HepG2 (cell line): ENCODE results near the gene SOX5. TPM values are rescaled to one million over a fixed set of nuclear protein-coding genes. Genes with fewer than 3 reads are reported as not detected.
A peak's percentile ranks its signal among the peaks of the same experiment; 100 is the strongest.

Source experiments
- ASH2L ChIP-seq: fragments of 300-600, 200-600 bp; sonication (generic); IDR thresholded peaks from 2 replicates; pipeline ENCODE4 v1.7.0; 2017; ENCODE audit warnings: low read depth, mild to moderate bottlenecking, moderate library complexity, mixed read lengths, low read length; ENCODE audit not compliant: insufficient read length
- DMAP1 ChIP-seq: IDR thresholded peaks from 2 replicates; pipeline ENCODE4 v1.6.1; 2016
- FOXJ3 ChIP-seq: sonication (generic); formaldehyde crosslinking; IDR thresholded peaks from 2 replicates; pipeline ENCODE4 v1.4.0; 2020; ENCODE audit warnings: missing genetic modification reagents, mild to moderate bottlenecking, borderline replicate concordance
- FOXP1 ChIP-seq, 2 experiments: fragments of 450-650 bp in 1 of 2; IDR thresholded peaks; 2 replicates each; pipeline ENCODE4 v1.6.1; 2017 to 2018; ENCODE audit warnings: antibody characterized with exemption in 1 of 2
- HMG20B ChIP-seq: conservative IDR thresholded peaks from 2 replicates; pipeline ENCODE4 v1.6.1; 2016; ENCODE audit warnings: missing genetic modification reagents, missing compliant biosample characterization
- HNF1B ChIP-seq: sonication (generic); formaldehyde crosslinking; IDR thresholded peaks from 2 replicates; pipeline ENCODE4 v1.5.1; 2020; ENCODE audit warnings: mild to moderate bottlenecking, moderate library complexity, missing genetic modification reagents
- HOXA5 ChIP-seq: sonication (generic); formaldehyde crosslinking; IDR thresholded peaks from 2 replicates; pipeline ENCODE4 v1.4.0; 2020; ENCODE audit warnings: missing genetic modification reagents
- MEF2D ChIP-seq: sonication (generic); formaldehyde crosslinking; IDR thresholded peaks from 2 replicates; pipeline ENCODE4 v1.5.1; 2020; ENCODE audit warnings: mild to moderate bottlenecking, missing genetic modification reagents
- PAXIP1 ChIP-seq: sonication (generic); formaldehyde crosslinking; conservative IDR thresholded peaks from 2 replicates; pipeline ENCODE4 v1.4.0; 2020; ENCODE audit warnings: mild to moderate bottlenecking, missing genetic modification reagents, moderate library complexity
- RBFOX2 ChIP-seq: fragments of 200-400 bp; formaldehyde crosslinking; IDR thresholded peaks from 2 replicates; pipeline ENCODE4 v1.6.1; 2017; ENCODE audit warnings: low read depth, mild to moderate bottlenecking, low read length
- SOX13 ChIP-seq, 3 experiments: fragments of 450-650 bp in 1 of 3; sonication (generic) in 1 of 3; formaldehyde crosslinking in 1 of 3; IDR thresholded peaks in 2 of 3; conservative IDR thresholded peaks in 1 of 3; 2 replicates each; pipeline versions ENCODE4 v1.5.0 to v1.6.1; 2016 to 2020; ENCODE audit warnings: antibody characterized with exemption in 1 of 3, mild to moderate bottlenecking in 1 of 3, missing compliant biosample characterization in 1 of 3, missing genetic modification reagents in 1 of 3, moderate library complexity in 1 of 3
- SOX5 ChIP-seq: IDR thresholded peaks from 2 replicates; pipeline ENCODE4 v1.6.1; 2016; ENCODE audit warnings: borderline replicate concordance
- TCF7L2 ChIP-seq: IDR thresholded peaks from 2 replicates; pipeline ENCODE4 v1.6.1; 2011; ENCODE audit warnings: mild to moderate bottlenecking, low read depth, low read length, moderate library complexity
- ZNF331 ChIP-seq: sonication (generic); formaldehyde crosslinking; IDR thresholded peaks from 2 replicates; pipeline ENCODE4 v1.4.0; 2020; ENCODE audit warnings: missing genetic modification reagents
- ZNF558 ChIP-seq: sonication (generic); formaldehyde crosslinking; IDR thresholded peaks from 2 replicates; pipeline ENCODE4 v1.9.0; 2022; ENCODE audit warnings: mild to moderate bottlenecking, missing genetic modification reagents, borderline replicate concordance
- polyA plus RNA-seq, 8 experiments: library from polyadenylated mRNA; depleted of rRNA in 3 of 8; stranded (reverse) in 7 of 8; unstranded in 1 of 8; fragments of >200 nt; fragmentation: Illumina TruSeq in 4 of 8; extraction: Trizol in 4 of 8; gene quantifications; 2 replicates each; pipeline versions ENCODE4 v1.2.1 to v1.2.3, GENCODE V29; 2011 to 2016; ENCODE audit warnings: low read depth in 4 of 8, missing spikeins in 1 of 8, mixed read lengths in 1 of 8; ENCODE audit not compliant: insufficient read depth in 1 of 8
- total RNA-seq, 5 experiments: library from RNA; depleted of rRNA; stranded (reverse); fragments of >200 nt; fragmentation: Illumina TruSeq; extraction: Trizol; gene quantifications; 2 replicates each; pipeline ENCODE4 v1.2.3, GENCODE V29; 2016; ENCODE audit warnings: low read depth in 1 of 5
- TF ChIP-seq, protein P1 (sequence below): IDR thresholded peaks from 2 replicates; pipeline ENCODE4 v1.6.1; 2016; ENCODE audit warnings: missing compliant biosample characterization, missing genetic modification reagents, borderline replicate concordance
- TF ChIP-seq, protein P2 (sequence below): sonication (generic); formaldehyde crosslinking; IDR thresholded peaks from 2 replicates; pipeline ENCODE4 v1.5.0; 2020; ENCODE audit warnings: missing genetic modification reagents
- TF ChIP-seq, protein P3 (sequence below): sonication (generic); formaldehyde crosslinking; IDR thresholded peaks from 2 replicates; pipeline ENCODE4 v1.5.0; 2020; ENCODE audit warnings: missing genetic modification reagents

The SOX5 gene
- total and polyA plus RNA-seq, 2 of the 13 experiments (the other 11 are each of a cell fraction or from before 2014, with no cell fraction given) = 18.5 to 76.4 TPM

DNA sequence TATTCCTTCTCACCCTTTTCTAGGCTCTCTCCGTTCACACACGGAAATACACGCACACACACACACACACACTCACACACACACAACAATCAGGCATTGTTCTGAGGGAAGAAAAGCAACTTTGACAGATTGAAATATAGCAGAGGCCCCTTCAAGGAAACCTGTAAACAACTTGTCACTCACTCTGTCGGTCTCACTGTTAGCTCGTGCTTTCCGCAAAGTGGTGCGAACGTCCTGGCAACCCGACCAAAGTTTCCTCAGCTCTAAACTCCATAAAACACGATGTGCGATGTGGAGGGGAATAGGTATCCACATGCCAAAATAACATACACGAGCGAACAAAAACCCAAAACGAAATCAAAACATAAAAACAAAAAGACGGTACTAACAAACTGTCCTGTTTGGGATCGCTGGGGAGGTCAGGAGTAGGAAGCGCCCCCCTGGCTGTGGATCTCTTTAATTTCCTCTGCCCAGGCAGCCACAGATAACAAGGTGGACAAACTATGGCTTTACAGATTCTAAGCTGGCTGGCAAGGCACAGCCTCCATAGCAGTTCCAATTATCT, 822 bp upstream of the SOX5 start (continued):
- TF ChIP-seq PAXIP1 (CRISPR knock-in tag) (no peak), HNF1B (CRISPR knock-in tag) (peak; percentile 31; the same call in 1 of the 2 replicates), SOX13 (IDR thresholded peaks at IDR 0.05) (0 out of 2 replicates have a peak, but pooled peaks have one; percentile 42), SOX13 (CRISPR knock-in tag; conservative IDR thresholded peaks at IDR 0.05 in 1 of 2, IDR thresholded peaks at IDR 0.05 in 1 of 2) (peak in 1 of 2 experiments; percentile 58; a peak in 1 of 4 replicates), ASH2L (peak; percentile 88), SOX5 (CRISPR knock-in tag) (peak; percentile 62; the same call in 1 of the 2 replicates), HOXA5 (CRISPR knock-in tag) (0 out of 2 replicates have a peak, but pooled peaks have one; percentile 27), RBFOX2 (0 out of 2 replicates have a peak, but pooled peaks have one; percentile 18), HMG20B (CRISPR knock-in tag) (0 out of 2 replicates have a peak, but pooled peaks have one; percentile 23), DMAP1 (CRISPR knock-in tag) (peak; percentile 19; the same call in 1 of the 2 replicates), FOXJ3 (CRISPR knock-in tag) (0 out of 2 replicates have a peak, but pooled peaks have one; percentile 35), ZNF558 (CRISPR knock-in tag) (0 out of 2 replicates have a peak, but pooled peaks have one; percentile 37), ZNF331 (0 out of 2 replicates have a peak, but pooled peaks have one; percentile 13), FOXP1 (IDR thresholded peaks at IDR 0.05) (no peak), FOXP1 (CRISPR knock-in tag; IDR thresholded peaks at IDR 0.05) (peak; percentile 47; the same call in 1 of the 2 replicates), TCF7L2 (no peak), MEF2D (CRISPR knock-in tag) (peak; percentile 28; the same call in 1 of the 2 replicates)
- TF ChIP-seq, protein P1, sequence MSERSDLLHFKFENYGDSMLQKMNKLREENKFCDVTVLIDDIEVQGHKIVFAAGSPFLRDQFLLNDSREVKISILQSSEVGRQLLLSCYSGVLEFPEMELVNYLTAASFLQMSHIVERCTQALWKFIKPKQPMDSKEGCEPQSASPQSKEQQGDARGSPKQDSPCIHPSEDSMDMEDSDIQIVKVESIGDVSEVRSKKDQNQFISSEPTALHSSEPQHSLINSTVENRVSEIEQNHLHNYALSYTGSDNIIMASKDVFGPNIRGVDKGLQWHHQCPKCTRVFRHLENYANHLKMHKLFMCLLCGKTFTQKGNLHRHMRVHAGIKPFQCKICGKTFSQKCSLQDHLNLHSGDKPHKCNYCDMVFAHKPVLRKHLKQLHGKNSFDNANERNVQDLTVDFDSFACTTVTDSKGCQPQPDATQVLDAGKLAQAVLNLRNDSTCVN (CRISPR knock-in tag) = 0 out of 2 replicates have a peak, but pooled peaks have one; percentile 2
- TF ChIP-seq, protein P2, sequence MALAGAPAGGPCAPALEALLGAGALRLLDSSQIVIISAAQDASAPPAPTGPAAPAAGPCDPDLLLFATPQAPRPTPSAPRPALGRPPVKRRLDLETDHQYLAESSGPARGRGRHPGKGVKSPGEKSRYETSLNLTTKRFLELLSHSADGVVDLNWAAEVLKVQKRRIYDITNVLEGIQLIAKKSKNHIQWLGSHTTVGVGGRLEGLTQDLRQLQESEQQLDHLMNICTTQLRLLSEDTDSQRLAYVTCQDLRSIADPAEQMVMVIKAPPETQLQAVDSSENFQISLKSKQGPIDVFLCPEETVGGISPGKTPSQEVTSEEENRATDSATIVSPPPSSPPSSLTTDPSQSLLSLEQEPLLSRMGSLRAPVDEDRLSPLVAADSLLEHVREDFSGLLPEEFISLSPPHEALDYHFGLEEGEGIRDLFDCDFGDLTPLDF (CRISPR knock-in tag) = no peak
- TF ChIP-seq, protein P3, sequence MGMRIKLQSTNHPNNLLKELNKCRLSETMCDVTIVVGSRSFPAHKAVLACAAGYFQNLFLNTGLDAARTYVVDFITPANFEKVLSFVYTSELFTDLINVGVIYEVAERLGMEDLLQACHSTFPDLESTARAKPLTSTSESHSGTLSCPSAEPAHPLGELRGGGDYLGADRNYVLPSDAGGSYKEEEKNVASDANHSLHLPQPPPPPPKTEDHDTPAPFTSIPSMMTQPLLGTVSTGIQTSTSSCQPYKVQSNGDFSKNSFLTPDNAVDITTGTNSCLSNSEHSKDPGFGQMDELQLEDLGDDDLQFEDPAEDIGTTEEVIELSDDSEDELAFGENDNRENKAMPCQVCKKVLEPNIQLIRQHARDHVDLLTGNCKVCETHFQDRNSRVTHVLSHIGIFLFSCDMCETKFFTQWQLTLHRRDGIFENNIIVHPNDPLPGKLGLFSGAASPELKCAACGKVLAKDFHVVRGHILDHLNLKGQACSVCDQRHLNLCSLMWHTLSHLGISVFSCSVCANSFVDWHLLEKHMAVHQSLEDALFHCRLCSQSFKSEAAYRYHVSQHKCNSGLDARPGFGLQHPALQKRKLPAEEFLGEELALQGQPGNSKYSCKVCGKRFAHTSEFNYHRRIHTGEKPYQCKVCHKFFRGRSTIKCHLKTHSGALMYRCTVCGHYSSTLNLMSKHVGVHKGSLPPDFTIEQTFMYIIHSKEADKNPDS (CRISPR knock-in tag) = no peak
